Measurements from ENCODE around the gene PCNA. TPM values are rescaled to one million over a fixed set of nuclear protein-coding genes. Genes with fewer than 3 reads are reported as not detected.

Gene PCNA
- total and polyA plus RNA-seq, 10 of the 15 experiments (the other 5 are each of a cell fraction or from before 2014, with no cell fraction given) = 389 to 694 (median 540) TPM

GRCh38 chr20:5100684-5101347 lies 18.9 kb downstream of the PCNA start (continued):
- TF ChIP-seq POLR2AphosphoS2 (IDR thresholded peaks at IDR 0.05; ENCODE audit: low read depth, low read length) (no peak), SIX5 (IDR thresholded peaks at IDR 0.05; ENCODE audit: low read depth, low read length, severe bottlenecking) (no peak), NR2C1 (IDR thresholded peaks at IDR 0.05) (no peak), HDGF (IDR thresholded peaks at IDR 0.05) (no peak), BMI1 (IDR thresholded peaks at IDR 0.05; ENCODE audit: borderline replicate concordance) (no peak), TCF12 (IDR thresholded peaks at IDR 0.05; ENCODE audit: low read depth, low read length) (no peak), TBL1XR1 (IDR thresholded peaks at IDR 0.05; ENCODE audit: low read depth, low read length) (no peak), MTA3 (IDR thresholded peaks at IDR 0.05; ENCODE audit: borderline replicate concordance, low read length) (no peak), RELA (IDR thresholded peaks at IDR 0.05; ENCODE audit: borderline replicate concordance, partially characterized antibody) (no peak), IKZF1 (conservative IDR thresholded peaks at IDR 0.05) (peak; percentile 64; the same call in 1 of the 2 replicates), GABPA (IDR thresholded peaks at IDR 0.05; ENCODE audit: low read depth) (no peak), EGR1 (IDR thresholded peaks at IDR 0.05; ENCODE audit: borderline replicate concordance in 1 of 2, low read depth in 2 of 2, low read length in 2 of 2) (no peak), NFIC (IDR thresholded peaks at IDR 0.05; ENCODE audit: low read depth, low read length) (no peak), TAF1 (IDR thresholded peaks at IDR 0.05; ENCODE audit: borderline replicate concordance, low read depth, low read length) (no peak), SMAD1 (IDR thresholded peaks at IDR 0.05; ENCODE audit: low read depth, partially characterized antibody) (no peak), POLR2A (IDR thresholded peaks at IDR 0.05; ENCODE audit: low read depth, low read length) (no peak), SMAD5 (IDR thresholded peaks at IDR 0.05; ENCODE audit: low read depth) (no peak), BCLAF1 (IDR thresholded peaks at IDR 0.05) (no peak), EED (IDR thresholded peaks at IDR 0.05; ENCODE audit: low read depth) (0 out of 2 replicates have a peak, but pooled peaks have one; percentile 22), WRNIP1 (IDR thresholded peaks at IDR 0.05; ENCODE audit: borderline replicate concordance, low read depth, low read length) (no peak), MYC (IDR thresholded peaks at IDR 0.05; ENCODE audit: insufficient read depth, insufficient read length, insufficient replicate concordance, low read length, severe bottlenecking) (no peak), PAX8 (IDR thresholded peaks at IDR 0.05) (no peak), BCL11A (IDR thresholded peaks at IDR 0.05; ENCODE audit: low read depth, low read length) (no peak), POU2F2 (IDR thresholded peaks at IDR 0.05; ENCODE audit: borderline replicate concordance, low read depth, low read length) (no peak)
- TF ChIP-seq, protein P1, sequence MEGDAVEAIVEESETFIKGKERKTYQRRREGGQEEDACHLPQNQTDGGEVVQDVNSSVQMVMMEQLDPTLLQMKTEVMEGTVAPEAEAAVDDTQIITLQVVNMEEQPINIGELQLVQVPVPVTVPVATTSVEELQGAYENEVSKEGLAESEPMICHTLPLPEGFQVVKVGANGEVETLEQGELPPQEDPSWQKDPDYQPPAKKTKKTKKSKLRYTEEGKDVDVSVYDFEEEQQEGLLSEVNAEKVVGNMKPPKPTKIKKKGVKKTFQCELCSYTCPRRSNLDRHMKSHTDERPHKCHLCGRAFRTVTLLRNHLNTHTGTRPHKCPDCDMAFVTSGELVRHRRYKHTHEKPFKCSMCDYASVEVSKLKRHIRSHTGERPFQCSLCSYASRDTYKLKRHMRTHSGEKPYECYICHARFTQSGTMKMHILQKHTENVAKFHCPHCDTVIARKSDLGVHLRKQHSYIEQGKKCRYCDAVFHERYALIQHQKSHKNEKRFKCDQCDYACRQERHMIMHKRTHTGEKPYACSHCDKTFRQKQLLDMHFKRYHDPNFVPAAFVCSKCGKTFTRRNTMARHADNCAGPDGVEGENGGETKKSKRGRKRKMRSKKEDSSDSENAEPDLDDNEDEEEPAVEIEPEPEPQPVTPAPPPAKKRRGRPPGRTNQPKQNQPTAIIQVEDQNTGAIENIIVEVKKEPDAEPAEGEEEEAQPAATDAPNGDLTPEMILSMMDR (IDR thresholded peaks at IDR 0.05 in 2 of 3, conservative IDR thresholded peaks at IDR 0.05 in 1 of 3; ENCODE audit: control insufficient read depth in 2 of 3, extremely low read depth in 1 of 3, insufficient read depth in 1 of 3, low read depth in 3 of 3, low read length in 3 of 3) = peak; percentile 72 to 85 (median 81)
- TF ChIP-seq, protein P2, sequence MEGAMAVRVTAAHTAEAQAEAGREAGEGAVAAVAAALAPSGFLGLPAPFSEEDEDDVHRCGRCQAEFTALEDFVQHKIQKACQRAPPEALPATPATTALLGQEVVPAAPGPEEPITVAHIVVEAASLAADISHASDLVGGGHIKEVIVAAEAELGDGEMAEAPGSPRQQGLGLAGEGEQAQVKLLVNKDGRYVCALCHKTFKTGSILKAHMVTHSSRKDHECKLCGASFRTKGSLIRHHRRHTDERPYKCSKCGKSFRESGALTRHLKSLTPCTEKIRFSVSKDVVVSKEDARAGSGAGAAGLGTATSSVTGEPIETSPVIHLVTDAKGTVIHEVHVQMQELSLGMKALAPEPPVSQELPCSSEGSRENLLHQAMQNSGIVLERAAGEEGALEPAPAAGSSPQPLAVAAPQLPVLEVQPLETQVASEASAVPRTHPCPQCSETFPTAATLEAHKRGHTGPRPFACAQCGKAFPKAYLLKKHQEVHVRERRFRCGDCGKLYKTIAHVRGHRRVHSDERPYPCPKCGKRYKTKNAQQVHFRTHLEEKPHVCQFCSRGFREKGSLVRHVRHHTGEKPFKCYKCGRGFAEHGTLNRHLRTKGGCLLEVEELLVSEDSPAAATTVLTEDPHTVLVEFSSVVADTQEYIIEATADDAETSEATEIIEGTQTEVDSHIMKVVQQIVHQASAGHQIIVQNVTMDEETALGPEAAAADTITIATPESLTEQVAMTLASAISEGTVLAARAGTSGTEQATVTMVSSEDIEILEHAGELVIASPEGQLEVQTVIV (IDR thresholded peaks at IDR 0.05; ENCODE audit: borderline replicate concordance, partially characterized antibody) = no peak
